Liver (tissue), 3 donors: ENCODE data around the gene ZSCAN16.

Experiments
- ATF3 ChIP-seq: IDR thresholded peaks from 2 replicates; pipeline ENCODE4 v1.6.1; 2016; ENCODE audit warnings: antibody characterized with exemption
- CTCF ChIP-seq: fragments of 150-350 bp; IDR thresholded peaks from 2 replicates; pipeline ENCODE4 v1.5.1; 2017; ENCODE audit warnings: improper control_type of control experiment, low read depth, low read length; ENCODE audit not compliant: missing input control
- EGR1 ChIP-seq, 2 donors: IDR thresholded peaks; 2 replicates each; pipeline ENCODE4 v1.6.1; 2016 to 2018; ENCODE audit warnings: antibody characterized with exemption in 2 of 2, low read depth in 2 of 2
- JUND ChIP-seq, 2 donors: IDR thresholded peaks; 2 replicates each; pipeline ENCODE4 v1.6.1; 2016; ENCODE audit warnings: antibody characterized with exemption in 2 of 2
- MAX ChIP-seq: IDR thresholded peaks from 2 replicates; pipeline ENCODE4 v1.6.1; 2016; ENCODE audit warnings: antibody characterized with exemption
- RAD21 ChIP-seq, 2 donors: IDR thresholded peaks; 2 replicates each; pipeline ENCODE4 v1.6.1; 2016; ENCODE audit warnings: antibody characterized with exemption in 2 of 2, mild to moderate bottlenecking in 2 of 2
- SP1 ChIP-seq: IDR thresholded peaks from 2 replicates; pipeline ENCODE4 v1.6.1; 2018; ENCODE audit warnings: antibody characterized with exemption, mild to moderate bottlenecking
- TAF1 ChIP-seq: conservative IDR thresholded peaks from 2 replicates; pipeline ENCODE4 v1.6.1; 2016; ENCODE audit warnings: antibody characterized with exemption, mild to moderate bottlenecking
- YY1 ChIP-seq: IDR thresholded peaks from 2 replicates; pipeline ENCODE4 v1.6.1; 2016; ENCODE audit warnings: antibody characterized with exemption, mild to moderate bottlenecking
- donor health status: healthy.
- donor health status: healthy.

- TF ChIP-seq JUND (IDR thresholded peaks at IDR 0.05) (no peak), CTCF (no peak), TAF1 (no peak), SP1 (no peak), RAD21 (IDR thresholded peaks at IDR 0.05) (no peak), EGR1 (IDR thresholded peaks at IDR 0.05; ENCODE audit: low read depth in 2 of 2) (no peak), MAX (no peak), ATF3 (no peak), YY1 (no peak)
Observed at GRCh38 chr6:28139860-28140543, 15.6 kb downstream of the ZSCAN16 start.
